Retinal pigment epithelial cell (primary cell): ENCODE results near the gene TGFB2.

Experiments
- DNase-seq: peaks from one replicate; pipeline ENCODE4 v3.0.0-alpha.2; 2010; ENCODE audit warnings: low read depth
- H3K4me3 ChIP-seq: 2 replicates; pipeline ENCODE4 v1.5.1; 2011; ENCODE audit warnings: mild to moderate bottlenecking, low read length, control low read depth, moderate library complexity
- TF ChIP-seq, protein P1 (sequence below): conservative IDR thresholded peaks from 2 replicates; pipeline ENCODE4 v1.5.1; 2011; ENCODE audit warnings: low read depth, low read length, control low read depth, inconsistent platforms

Gene TGFB2

DNA sequence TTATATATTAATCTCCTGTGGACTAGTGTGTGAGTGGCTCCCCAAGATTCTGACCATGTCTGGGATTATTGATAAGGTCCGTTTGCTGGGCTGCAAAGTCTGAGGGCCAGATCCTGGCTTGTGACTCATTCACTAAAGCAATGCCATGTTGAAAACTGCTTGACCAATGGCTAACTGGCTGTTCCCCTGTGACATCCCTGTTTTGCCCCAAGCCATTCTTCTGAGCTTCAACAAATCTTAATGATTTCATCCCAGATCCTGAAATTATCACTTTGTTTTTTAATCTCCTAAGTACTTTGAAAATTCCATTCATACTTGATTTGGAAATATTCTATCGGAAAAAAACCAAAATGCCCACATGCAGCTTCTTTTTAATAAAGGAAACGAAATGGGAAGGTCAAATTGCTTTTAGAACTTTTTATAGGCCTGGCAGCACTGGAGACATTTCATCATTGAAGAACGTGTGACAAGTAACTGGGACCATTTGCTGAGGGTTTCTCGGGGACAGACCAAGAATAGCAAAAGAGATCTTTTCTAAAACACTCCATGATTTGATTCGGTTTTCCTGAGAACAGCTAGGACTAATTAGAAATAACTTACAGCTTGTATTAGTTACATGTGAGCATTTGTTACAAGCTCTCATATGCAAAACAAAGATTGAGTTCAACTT is 121.3 kb downstream of the TGFB2 start:
- TF ChIP-seq, protein P1, sequence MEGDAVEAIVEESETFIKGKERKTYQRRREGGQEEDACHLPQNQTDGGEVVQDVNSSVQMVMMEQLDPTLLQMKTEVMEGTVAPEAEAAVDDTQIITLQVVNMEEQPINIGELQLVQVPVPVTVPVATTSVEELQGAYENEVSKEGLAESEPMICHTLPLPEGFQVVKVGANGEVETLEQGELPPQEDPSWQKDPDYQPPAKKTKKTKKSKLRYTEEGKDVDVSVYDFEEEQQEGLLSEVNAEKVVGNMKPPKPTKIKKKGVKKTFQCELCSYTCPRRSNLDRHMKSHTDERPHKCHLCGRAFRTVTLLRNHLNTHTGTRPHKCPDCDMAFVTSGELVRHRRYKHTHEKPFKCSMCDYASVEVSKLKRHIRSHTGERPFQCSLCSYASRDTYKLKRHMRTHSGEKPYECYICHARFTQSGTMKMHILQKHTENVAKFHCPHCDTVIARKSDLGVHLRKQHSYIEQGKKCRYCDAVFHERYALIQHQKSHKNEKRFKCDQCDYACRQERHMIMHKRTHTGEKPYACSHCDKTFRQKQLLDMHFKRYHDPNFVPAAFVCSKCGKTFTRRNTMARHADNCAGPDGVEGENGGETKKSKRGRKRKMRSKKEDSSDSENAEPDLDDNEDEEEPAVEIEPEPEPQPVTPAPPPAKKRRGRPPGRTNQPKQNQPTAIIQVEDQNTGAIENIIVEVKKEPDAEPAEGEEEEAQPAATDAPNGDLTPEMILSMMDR, result no peak
- DNase-seq, result no peak
- H3K4me3 ChIP-seq, result no peak overlapping the region

DNA sequence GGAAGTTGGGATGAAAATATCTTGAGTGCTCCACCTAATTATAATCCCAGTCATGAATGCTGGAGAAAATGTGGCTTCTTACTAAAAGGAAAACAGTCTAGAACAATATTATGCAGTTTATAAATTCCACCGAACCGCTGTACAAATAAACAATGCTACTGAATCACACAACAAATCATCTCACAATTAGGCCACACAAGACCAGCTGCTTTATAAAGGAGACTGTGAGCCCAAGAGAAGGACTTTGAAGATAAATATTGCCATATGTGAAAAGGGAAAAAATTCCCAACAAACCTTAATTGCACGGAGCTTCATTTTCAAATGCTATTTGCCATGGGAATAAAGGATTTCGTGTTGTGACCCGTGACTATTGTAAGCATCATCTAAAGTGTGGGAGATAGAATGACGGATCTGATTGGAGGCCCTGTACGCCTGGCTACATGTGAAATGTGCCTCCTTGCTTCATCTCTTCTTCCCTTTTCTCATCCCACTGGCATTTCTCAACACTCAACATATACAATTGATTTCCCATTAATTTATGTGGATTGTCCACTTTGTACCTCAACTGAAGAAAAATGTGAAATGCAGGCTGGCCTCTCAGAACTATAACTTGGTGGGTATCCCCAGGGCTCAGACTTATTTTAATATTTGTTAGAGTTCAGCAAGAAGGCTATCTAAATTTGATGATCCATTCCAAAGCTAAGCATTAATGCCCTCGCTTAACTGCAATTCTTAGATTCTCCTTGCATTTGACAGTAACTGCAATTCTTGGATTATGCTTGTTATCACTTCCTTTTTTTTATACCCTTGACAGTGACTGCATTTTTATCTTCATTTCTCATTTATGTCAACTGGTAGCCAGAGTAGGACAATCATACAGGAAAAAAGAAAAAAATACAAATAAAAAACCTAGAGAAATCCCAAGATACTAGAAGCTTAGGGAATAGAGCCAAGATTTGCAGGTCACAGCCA is 122.3 kb downstream of the TGFB2 start:
- no peak for DNase-seq
- H3K4me3 ChIP-seq, result no peak overlapping the region
- TF ChIP-seq, protein P1, result no peak

DNA sequence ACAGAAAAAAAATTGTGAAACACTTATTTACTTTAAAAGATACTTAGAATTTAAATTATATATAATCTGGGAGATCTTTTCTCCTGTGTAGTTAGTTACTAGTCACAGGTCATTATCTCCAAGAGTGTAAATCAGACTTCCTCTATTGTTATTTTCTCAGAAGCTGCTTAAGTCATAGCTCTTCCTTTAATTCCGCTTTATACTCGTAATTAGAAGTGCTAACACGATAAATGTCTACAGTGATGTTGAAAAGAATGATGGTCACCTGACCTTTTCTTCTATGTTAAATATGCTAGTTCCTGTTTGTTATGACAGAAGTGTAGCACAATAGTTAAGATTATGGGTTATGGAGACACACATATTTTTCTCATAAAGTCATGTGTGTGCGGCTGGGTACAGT is 123.6 kb downstream of the TGFB2 start:
- no peak overlapping the region for H3K4me3 ChIP-seq
- DNase-seq, result no peak
- TF ChIP-seq, protein P1, result no peak

DNA sequence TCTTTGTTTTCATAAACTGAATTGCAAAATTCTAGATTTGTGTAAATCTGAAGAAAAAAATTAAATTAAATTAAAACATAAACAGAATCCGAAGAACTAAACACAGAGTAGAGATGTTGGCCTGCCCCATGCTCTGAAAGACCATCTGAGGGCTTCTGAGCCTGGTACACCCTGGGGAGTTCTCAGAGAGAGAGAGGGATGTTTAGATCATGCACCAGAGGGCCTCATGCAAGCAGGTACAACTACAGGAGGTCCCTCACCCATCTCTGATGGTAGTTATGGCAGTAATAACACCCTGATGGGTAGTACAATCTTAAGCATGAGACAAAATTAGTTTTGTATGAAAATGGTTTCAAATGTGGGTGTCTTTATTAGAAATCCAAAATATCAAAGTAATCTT is 127.7 kb downstream of the TGFB2 start:
- no peak overlapping the region for H3K4me3 ChIP-seq
- TF ChIP-seq, protein P1, result no peak
- no peak for DNase-seq

DNA sequence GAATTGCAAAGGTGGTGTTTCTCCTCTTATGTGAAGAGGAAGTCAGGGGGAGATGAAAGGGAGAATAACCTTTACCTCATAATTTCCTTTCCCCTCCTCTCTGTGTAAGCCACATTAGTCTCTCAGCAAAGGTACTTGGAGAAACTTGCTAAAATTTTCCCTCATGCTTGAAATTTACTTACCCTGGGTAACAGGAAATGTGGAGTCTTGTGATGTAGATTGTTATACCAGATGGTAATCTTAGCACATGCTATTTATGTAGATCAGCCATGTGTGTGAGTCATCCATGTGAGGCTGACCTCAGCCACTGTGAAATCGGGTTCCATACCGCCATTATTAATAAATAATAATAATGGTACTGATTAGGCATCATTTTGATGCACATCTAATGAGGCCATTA is 128.4 kb downstream of the TGFB2 start:
- H3K4me3 ChIP-seq, result no peak overlapping the region

DNA sequence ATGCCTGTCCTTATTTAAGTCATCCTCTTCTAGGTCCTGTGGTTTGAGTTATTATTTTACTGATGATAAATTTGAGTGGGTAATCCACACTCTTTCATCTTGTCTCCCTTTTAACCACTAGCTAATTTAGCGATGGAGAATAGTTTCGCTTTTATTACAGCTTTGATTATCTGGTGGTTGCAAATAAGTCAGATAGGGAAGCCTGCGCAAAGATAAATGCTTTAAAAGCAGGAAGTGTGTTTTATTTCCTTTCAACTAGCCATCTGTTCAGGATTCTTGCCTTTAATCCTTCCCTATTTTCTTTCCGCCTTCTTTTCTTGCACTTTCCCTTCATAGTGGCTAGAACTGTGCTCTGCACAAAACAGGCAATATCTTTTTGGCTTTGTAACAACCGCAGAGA is 129.0 kb downstream of the TGFB2 start:
- H3K4me3 ChIP-seq, result no peak overlapping the region
- no peak for DNase-seq
- TF ChIP-seq, protein P1, result no peak

More for the DNA sequence above, 128.4 kb downstream of the TGFB2 start:
- TF ChIP-seq, protein P1, result no peak
- no peak for DNase-seq

DNA sequence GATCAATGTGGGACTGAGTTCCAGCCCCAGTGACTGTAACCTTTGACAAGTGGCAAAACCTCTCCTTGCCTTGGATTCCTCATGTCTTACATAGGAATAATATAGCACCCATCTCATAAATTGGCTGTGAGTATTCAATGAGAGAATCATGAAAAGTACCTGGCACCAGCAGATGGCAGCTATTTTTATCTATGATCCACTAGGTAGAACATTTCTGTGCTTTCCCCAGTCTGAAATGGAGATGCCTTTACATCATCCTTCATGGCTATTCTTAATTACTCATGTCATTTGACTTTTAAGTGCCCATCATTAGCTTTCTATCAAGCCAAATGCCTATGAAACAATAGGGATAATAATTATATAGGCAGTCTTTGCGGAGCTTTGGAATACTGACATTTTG is 130.1 kb downstream of the TGFB2 start:
- no peak overlapping the region for H3K4me3 ChIP-seq
- TF ChIP-seq, protein P1, result no peak
- DNase-seq, result no peak
